Stimulated activated naive CD8-positive, alpha-beta T cell treated with anti-CD3 and anti-CD28 coated beads, Interleukin-15, amount 100 ng/mL, for 72 hours (primary cell): ENCODE data around the gene RHBDF2.
A peak's percentile ranks its signal among the peaks of the same experiment; 100 is the strongest.

ENCODE experiments used
- ATAC-seq: fragments of 150-1000 bp; cut with Tn5 transposase; 2 replicates; pipeline ENCODE4 v1.10.0; 2021; ENCODE audit warnings: mild to moderate bottlenecking, moderate library complexity
- DNase-seq, 2 donors: peaks; one replicate each; pipeline ENCODE4 v3.0.0; 2021 to 2022
- H3K27ac Mint-ChIP-seq, 2 donors: one replicate each; pipeline ENCODE4 v1.8.0; 2022; ENCODE audit warnings: mild to moderate bottlenecking in 2 of 2, mixed read lengths in 2 of 2, moderate library complexity in 2 of 2
- H3K27me3 Mint-ChIP-seq: one replicate; pipeline ENCODE4 v1.8.0; 2022; ENCODE audit warnings: mixed read lengths
- H3K4me1 Mint-ChIP-seq: one replicate; pipeline ENCODE4 v1.8.0; 2022; ENCODE audit warnings: mild to moderate bottlenecking, mixed read lengths
- H3K4me3 Mint-ChIP-seq, 2 donors: one replicate each; pipeline ENCODE4 v1.8.0; 2022; ENCODE audit warnings: mild to moderate bottlenecking in 2 of 2, mixed read lengths in 2 of 2, moderate library complexity in 1 of 2
- H3K9me3 Mint-ChIP-seq, 2 donors: one replicate each; pipeline ENCODE4 v1.8.0; 2022; ENCODE audit warnings: mixed read lengths in 2 of 2

RHBDF2 gene

GRCh38 chr17:76487451-76488192, 13.6 kb downstream of the RHBDF2 start:
- no peak for ATAC-seq
- Mint-ChIP-seq H3K27ac (no peak overlapping the region), H3K4me1 (peaks cover 28% of the 10 kb centered on the region), H3K4me3 (no peak overlapping the region), H3K9me3 (no peaks in the 10 kb centered on the region), H3K27me3 (no peaks in the 10 kb centered on the region)
- DNase-seq, result no peak

- Mint-ChIP-seq H3K4me3 (no peak overlapping the region), H3K4me1 (peaks cover 26% of the 10 kb centered on the region), H3K27ac (no peak overlapping the region), H3K9me3 (no peaks in the 10 kb centered on the region), H3K27me3 (no peaks in the 10 kb centered on the region)
- ATAC-seq (no peak), DNase-seq (no peak)
Observed at GRCh38 chr17:76485569-76485968, 15.7 kb downstream of the RHBDF2 start.

DNA sequence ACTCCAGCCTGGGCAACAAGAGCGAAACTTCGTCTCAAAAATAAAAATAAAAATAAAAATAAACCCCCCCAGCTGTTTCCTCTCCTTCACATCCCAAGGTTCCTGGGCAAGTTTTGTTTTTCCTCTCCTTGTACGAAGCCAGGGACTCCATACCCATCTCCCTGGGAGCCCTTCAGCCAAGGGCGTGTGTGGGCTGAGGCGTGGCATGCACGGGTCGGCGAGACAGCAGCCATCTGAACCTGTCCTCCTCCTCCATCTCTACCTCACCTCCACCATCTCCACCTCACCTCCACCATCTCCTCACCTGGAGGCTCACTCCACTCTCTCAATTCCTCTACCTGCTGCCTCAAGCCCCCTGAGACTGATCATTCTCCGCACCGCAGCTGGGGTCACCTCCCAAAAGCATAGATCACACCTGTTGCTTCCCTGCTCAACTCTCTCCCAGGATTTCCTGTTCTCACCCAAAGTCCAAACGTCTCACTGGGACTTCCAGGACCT, 16.9 kb downstream of the RHBDF2 start:
- DNase-seq (no peak), ATAC-seq (no peak)
- Mint-ChIP-seq H3K4me1 (peaks cover 22% of the 10 kb centered on the region), H3K4me3 (no peak overlapping the region), H3K9me3 (no peaks in the 10 kb centered on the region), H3K27me3 (no peaks in the 10 kb centered on the region), H3K27ac (no peak overlapping the region)

- DNase-seq, result no peak
- ATAC-seq, result peak; percentile 69
- Mint-ChIP-seq H3K27ac (no peak overlapping the region), H3K9me3 (no peaks in the 10 kb centered on the region), H3K27me3 (no peaks in the 10 kb centered on the region), H3K4me1 (peaks cover 22% of the 10 kb centered on the region), H3K4me3 (peak overlapping the region in 1 of 2 donors; percentile 19)
Observed at GRCh38 chr17:76481071-76481655, 20.1 kb downstream of the RHBDF2 start.

DNA sequence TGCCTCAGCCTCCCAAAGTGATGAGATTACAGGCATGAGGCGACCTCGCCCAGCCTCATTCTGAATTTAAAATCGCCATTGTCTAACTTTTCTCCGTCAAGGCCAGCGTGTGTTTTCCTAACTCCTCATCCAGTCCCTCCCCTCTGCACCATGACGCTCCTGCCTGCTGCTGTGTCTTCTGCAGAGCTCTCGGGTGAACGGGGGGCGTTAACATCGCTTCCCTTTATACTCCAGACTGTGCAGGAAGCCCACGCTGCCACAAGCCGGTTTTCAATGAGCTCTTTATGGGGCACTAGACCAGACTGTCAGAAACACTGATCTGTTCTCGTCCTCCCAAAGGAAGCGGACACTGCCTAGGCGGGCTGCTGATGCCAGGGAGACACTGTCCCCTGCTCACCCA, 20.6 kb downstream of the RHBDF2 start:
- DNase-seq, result no peak

DNA sequence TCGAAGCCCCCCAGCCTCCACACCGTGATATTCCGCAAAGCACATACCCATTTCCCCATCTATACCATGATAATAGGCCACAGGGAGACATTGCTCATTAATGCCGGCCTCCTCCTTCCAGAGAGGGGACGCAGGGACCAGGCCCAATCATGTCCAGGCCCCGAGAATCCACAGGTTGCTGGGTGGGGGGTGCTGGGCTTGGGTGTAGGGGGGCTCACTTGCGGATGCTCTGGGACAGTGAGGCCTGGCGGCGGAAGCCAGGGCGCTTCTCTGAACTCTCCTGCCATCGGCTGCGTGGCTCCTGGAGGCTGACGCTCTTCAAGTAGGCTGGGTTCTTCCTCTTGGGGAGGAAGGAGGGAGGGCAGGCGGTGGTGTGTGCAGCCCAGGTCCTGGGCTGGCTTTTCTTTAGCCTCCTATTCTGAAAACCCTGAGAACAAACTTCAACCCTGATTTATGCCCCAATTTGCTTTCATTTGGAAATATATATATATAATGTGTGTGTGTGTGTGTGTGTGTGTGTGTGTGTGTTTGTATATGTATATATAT, 21.6 kb downstream of the RHBDF2 start:
- DNase-seq (no peak), ATAC-seq (no peak)
- Mint-ChIP-seq H3K4me3 (no peak overlapping the region), H3K27me3 (no peaks in the 10 kb centered on the region), H3K27ac (no peak overlapping the region), H3K4me1 (peaks cover 19% of the 10 kb centered on the region), H3K9me3 (no peaks in the 10 kb centered on the region)

More for the DNA sequence above, 20.6 kb downstream of the RHBDF2 start:
- H3K27ac Mint-ChIP-seq, result no peak overlapping the region
- H3K27me3 Mint-ChIP-seq, result no peaks in the 10 kb centered on the region
- H3K9me3 Mint-ChIP-seq, result no peaks in the 10 kb centered on the region
- peaks cover 21% of the 10 kb centered on the region for H3K4me1 Mint-ChIP-seq
- peak; percentile 24 for ATAC-seq
- H3K4me3 Mint-ChIP-seq, result peak overlapping the region in 1 of 2 donors; percentile 19

DNA sequence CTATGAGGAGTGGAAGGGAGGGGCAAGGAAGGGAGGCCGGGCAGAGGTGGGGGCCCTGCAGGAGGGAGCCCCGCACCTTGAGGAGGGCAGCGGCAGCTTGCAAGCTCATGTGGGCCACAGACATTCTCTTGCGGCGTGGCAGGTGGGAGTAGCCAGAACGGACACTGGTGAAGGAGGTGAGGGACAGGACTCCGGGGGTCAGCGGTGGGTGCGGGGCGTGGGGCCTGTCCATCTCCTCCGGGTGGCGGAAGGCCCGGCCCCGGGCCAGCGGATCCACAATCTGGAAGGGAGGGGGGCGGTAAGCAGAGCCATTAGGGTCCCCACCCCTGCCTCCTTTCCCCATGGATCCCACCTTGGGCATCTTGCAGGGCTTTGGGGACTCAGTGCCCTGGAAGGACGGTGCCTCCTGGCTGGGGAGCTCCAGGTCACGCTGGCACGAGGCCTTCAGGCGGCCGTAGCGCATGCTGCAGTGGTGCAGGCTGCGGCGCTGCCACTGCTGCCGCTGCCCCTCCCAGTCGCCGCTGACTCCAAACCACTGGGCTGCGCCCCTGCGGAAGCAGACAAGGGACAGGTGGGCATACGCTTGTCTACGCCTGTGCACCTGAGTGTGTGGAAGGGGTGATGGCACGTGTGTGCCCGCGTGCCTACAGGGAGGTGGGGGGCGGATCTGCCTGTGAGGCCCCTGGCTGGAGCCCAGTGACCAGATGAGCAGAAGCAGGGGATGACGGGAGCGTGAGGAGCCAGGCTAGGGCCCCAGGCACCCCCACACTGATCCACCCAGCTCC, 22.3 kb downstream of the RHBDF2 start:
- ATAC-seq (peak; percentile 32), DNase-seq (no peak)
- no peak overlapping the region for H3K27ac Mint-ChIP-seq
- H3K4me3 Mint-ChIP-seq, result no peak overlapping the region
- no peaks in the 10 kb centered on the region for H3K27me3 Mint-ChIP-seq
- no peaks in the 10 kb centered on the region for H3K9me3 Mint-ChIP-seq
- peaks cover 19% of the 10 kb centered on the region for H3K4me1 Mint-ChIP-seq

GRCh38 chr17:76478097-76478496, 23.1 kb downstream of the RHBDF2 start:
- H3K4me1 Mint-ChIP-seq, result peaks cover 19% of the 10 kb centered on the region
- H3K27ac Mint-ChIP-seq, result peak overlapping the region in 1 of 2 donors; percentile 51
- no peak overlapping the region for H3K4me3 Mint-ChIP-seq
- H3K27me3 Mint-ChIP-seq, result no peaks in the 10 kb centered on the region
- ATAC-seq, result no peak
- no peak for DNase-seq
- H3K9me3 Mint-ChIP-seq, result no peaks in the 10 kb centered on the region

- peak overlapping the region in 1 of 2 donors; percentile 67 for H3K27ac Mint-ChIP-seq
- H3K27me3 Mint-ChIP-seq, result no peaks in the 10 kb centered on the region
- H3K4me1 Mint-ChIP-seq, result peaks cover 19% of the 10 kb centered on the region
- H3K9me3 Mint-ChIP-seq, result no peaks in the 10 kb centered on the region
- DNase-seq, result no peak
- no peak for ATAC-seq
- no peak overlapping the region for H3K4me3 Mint-ChIP-seq
Observed at GRCh38 chr17:76477576-76477975, 23.6 kb downstream of the RHBDF2 start.

- H3K9me3 Mint-ChIP-seq, result no peaks in the 10 kb centered on the region
Observed at GRCh38 chr17:76476736-76477135, 24.5 kb downstream of the RHBDF2 start.

DNA sequence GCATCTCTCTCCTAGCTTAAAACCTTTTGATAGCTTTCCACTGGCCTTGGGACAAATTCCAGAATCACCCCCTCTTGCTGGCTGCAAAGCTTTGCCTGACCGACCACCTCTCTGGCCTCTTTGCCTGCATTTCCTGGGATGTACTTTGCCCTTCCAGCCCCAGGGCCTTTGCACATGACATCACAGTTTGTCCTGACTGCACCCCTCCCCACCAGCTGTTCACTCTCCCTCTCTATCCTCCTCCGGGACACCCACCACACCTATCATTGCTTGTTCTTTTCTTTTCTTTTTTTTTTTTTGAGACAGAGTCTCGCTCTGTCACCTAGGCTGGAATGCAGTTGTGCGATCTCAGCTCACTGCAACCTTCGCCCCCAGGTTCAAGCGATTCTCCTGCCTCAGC, 25.9 kb downstream of the RHBDF2 start:
- H3K9me3 Mint-ChIP-seq, result no peaks in the 10 kb centered on the region
- ATAC-seq (no peak), DNase-seq (no peak)
- no peaks in the 10 kb centered on the region for H3K27me3 Mint-ChIP-seq
- H3K4me1 Mint-ChIP-seq, result no peaks in the 10 kb centered on the region
- no peak overlapping the region for H3K4me3 Mint-ChIP-seq
- peak overlapping the region in 1 of 2 donors; percentile 93 for H3K27ac Mint-ChIP-seq

More at GRCh38 chr17:76476736-76477135, 24.5 kb downstream of the RHBDF2 start:
- peak overlapping the region in 1 of 2 donors; percentile 30 for H3K27ac Mint-ChIP-seq
- DNase-seq (no peak), ATAC-seq (no peak)
- H3K4me1 Mint-ChIP-seq, result peaks cover 14% of the 10 kb centered on the region
- H3K27me3 Mint-ChIP-seq, result no peaks in the 10 kb centered on the region
- no peak overlapping the region for H3K4me3 Mint-ChIP-seq

DNA sequence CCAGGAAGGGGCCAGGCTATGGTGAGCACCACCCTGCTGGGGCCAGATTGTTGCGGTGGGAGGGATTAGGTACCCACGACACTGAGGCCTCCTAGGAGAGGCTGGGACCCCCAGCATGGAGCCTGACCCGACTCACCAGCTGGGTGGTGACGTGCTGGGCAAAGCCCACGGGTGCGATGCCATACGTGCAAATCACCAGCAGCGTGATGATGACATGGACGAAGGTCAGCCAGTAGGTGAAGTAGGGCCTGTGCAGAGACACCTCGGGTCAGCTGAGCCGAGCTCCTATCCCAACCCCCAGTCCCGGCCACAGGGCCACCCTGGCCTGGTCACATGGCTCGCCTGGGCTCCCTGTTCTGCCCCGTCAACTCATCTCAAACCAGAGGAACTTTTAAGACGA, 26.3 kb downstream of the RHBDF2 start:
- H3K4me1 Mint-ChIP-seq, result no peaks in the 10 kb centered on the region
- H3K27me3 Mint-ChIP-seq, result no peaks in the 10 kb centered on the region
- no peaks in the 10 kb centered on the region for H3K9me3 Mint-ChIP-seq
- DNase-seq (no peak), ATAC-seq (no peak)
- peak overlapping the region in 1 of 2 donors; percentile 93 for H3K27ac Mint-ChIP-seq
- H3K4me3 Mint-ChIP-seq, result no peak overlapping the region

GRCh38 chr17:76474238-76474637, 27.0 kb downstream of the RHBDF2 start:
- Mint-ChIP-seq H3K27me3 (no peaks in the 10 kb centered on the region), H3K4me1 (no peaks in the 10 kb centered on the region), H3K4me3 (no peak overlapping the region), H3K9me3 (no peaks in the 10 kb centered on the region), H3K27ac (no peak overlapping the region)
- ATAC-seq (no peak), DNase-seq (no peak)

- no peak overlapping the region for H3K4me3 Mint-ChIP-seq
- H3K27ac Mint-ChIP-seq, result peak overlapping the region in 1 of 2 donors; percentile 72
- H3K4me1 Mint-ChIP-seq, result no peaks in the 10 kb centered on the region
- no peaks in the 10 kb centered on the region for H3K9me3 Mint-ChIP-seq
- no peaks in the 10 kb centered on the region for H3K27me3 Mint-ChIP-seq
- ATAC-seq (peak; percentile 38), DNase-seq (no peak)
Observed at GRCh38 chr17:76473541-76473985, 27.7 kb downstream of the RHBDF2 start.

DNA sequence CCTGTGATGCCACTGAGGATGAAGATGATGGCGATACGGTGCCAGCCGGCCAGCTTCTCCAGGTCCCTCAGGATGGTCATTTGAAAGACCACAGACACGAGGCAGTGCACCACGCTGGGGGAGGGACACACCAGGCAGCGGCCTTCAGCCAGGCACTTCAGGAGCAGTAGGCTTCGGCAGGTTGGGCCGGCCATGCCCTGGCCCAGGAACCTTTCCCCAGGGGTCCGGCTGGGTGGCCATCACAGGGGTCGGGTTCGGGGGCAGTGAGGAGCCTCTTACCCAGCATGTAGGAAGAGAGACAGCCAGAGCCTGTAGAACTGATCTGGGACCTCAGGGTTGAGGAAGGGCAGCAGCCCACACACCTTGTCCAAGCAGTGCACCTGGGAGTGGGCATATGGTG, 28.5 kb downstream of the RHBDF2 start:
- ATAC-seq, result no peak
- H3K4me1 Mint-ChIP-seq, result no peaks in the 10 kb centered on the region
- no peaks in the 10 kb centered on the region for H3K27me3 Mint-ChIP-seq
- DNase-seq, result no peak
- no peaks in the 10 kb centered on the region for H3K9me3 Mint-ChIP-seq
- H3K27ac Mint-ChIP-seq, result peak overlapping the region in 1 of 2 donors; percentile 34
- no peak overlapping the region for H3K4me3 Mint-ChIP-seq
